PC-3 (cell line): ENCODE measurements around the gene TMTC2. TPM values are rescaled to one million over a fixed set of nuclear protein-coding genes. Genes with fewer than 3 reads are reported as not detected.
"Not testable (repeated sequence)": the region's sequence is repeated elsewhere in the genome, so short reads cannot be mapped to it uniquely, and the experiment has no call there.

Source experiments
- ATAC-seq: fragments of 200-7000 bp; cut with Tn5 transposase; 2 replicates; pipeline ENCODE4 v1.9.1; 2020; ENCODE audit warnings: mild to moderate bottlenecking, moderate library complexity
- BruUV-seq: library from RNA; stranded (reverse); fragments of 400-500 nt; replicated peaks from 2 replicates; lab custom pipeline; 2021; lab: Mats Ljungman, UMichigan
- CTCF ChIA-PET: fragments of 300-600 bp; sonication (Branson Sonifier 250); formaldehyde crosslinking; loops from one replicate; lab custom pipeline; 2022; ENCODE audit warnings: antibody characterized with exemption; lab: Charles Lee
- POLR2A ChIA-PET: fragments of 300-600 bp; sonication (Branson Sonifier 250); formaldehyde crosslinking; loops from one replicate; lab custom pipeline; 2022; ENCODE audit warnings: antibody characterized with exemption; ENCODE audit not compliant: unreplicated experiment; lab: Charles Lee
- DNase-seq: peaks from one replicate; pipeline ENCODE4 v3.0.0-alpha.2; 2015
- H2AFZ ChIP-seq: fragments of 300-600 bp; sonication (generic); 2 replicates; pipeline ENCODE4 v1.6.0; 2016; ENCODE audit warnings: antibody characterized with exemption, low read length
- H3F3A ChIP-seq: fragments of 300-600 bp; sonication (generic); one replicate; pipeline ENCODE4 v1.6.0; 2017; ENCODE audit warnings: antibody characterized with exemption, low read length, control low read depth, mild to moderate bottlenecking; ENCODE audit not compliant: unreplicated experiment
- H3K27ac ChIP-seq: fragments of 300-600 bp; sonication (generic); 2 replicates; pipeline ENCODE4 v1.5.1; 2016; ENCODE audit warnings: mild to moderate bottlenecking, low read length
- H3K27me3 ChIP-seq: fragments of 300-600 bp; sonication (generic); 2 replicates; pipeline ENCODE4 v1.6.1; 2016; ENCODE audit warnings: low read length, mixed read lengths
- H3K36me3 ChIP-seq: fragments of 300-600 bp; sonication (generic); 2 replicates; pipeline ENCODE4 v1.6.1; 2016; ENCODE audit warnings: low read depth, mixed run types, low read length, mixed read lengths
- H3K4me1 ChIP-seq: fragments of 300-600 bp; sonication (generic); 2 replicates; pipeline ENCODE4 v1.5.1; 2016; ENCODE audit warnings: low read length; ENCODE audit not compliant: insufficient read depth
- H3K4me2 ChIP-seq: fragments of 300-600 bp; sonication (generic); 2 replicates; pipeline ENCODE4 v1.6.0; 2016; ENCODE audit warnings: low read length
- H3K4me3 ChIP-seq: fragments of 300-600 bp; sonication (generic); 2 replicates; pipeline ENCODE4 v1.5.1; 2016; ENCODE audit warnings: mild to moderate bottlenecking, low read length, mixed read lengths
- H3K79me2 ChIP-seq: fragments of 300-600 bp; sonication (generic); 2 replicates; pipeline ENCODE4 v1.6.1; 2017; ENCODE audit warnings: low read length, mixed read lengths
- H3K9ac ChIP-seq: fragments of 300-600 bp; sonication (generic); 2 replicates; pipeline ENCODE4 v1.6.0; 2016; ENCODE audit warnings: mild to moderate bottlenecking, low read length
- H3K9me2 ChIP-seq: fragments of 300-600 bp; sonication (generic); replicated peaks from 2 replicates; pipeline ENCODE4 v1.6.1; 2016; ENCODE audit warnings: mixed run types, low read length, mixed read lengths
- H3K9me3 ChIP-seq: fragments of 300-600 bp; sonication (generic); 2 replicates; pipeline ENCODE4 v1.6.1; 2016; ENCODE audit warnings: low read length, mixed read lengths
- H4K20me1 ChIP-seq: fragments of 300-600 bp; sonication (generic); 2 replicates; pipeline ENCODE4 v1.6.1; 2016; ENCODE audit warnings: low read length, mixed read lengths
- CTCF ChIP-seq: fragments of 300-600 bp; sonication (generic); conservative IDR thresholded peaks from 2 replicates; pipeline ENCODE4 v1.5.1; 2017; ENCODE audit warnings: antibody characterized with exemption, low read depth, mild to moderate bottlenecking, low read length
- EZH2 ChIP-seq: fragments of 300-600 bp; sonication (generic); IDR thresholded peaks from one replicate; pipeline ENCODE4 v1.6.1; 2017; ENCODE audit warnings: antibody characterized with exemption, mild to moderate bottlenecking, low read length; ENCODE audit not compliant: unreplicated experiment
- EZH2phosphoT487 ChIP-seq: fragments of 300-600 bp; sonication (generic); IDR thresholded peaks from 2 replicates; pipeline ENCODE4 v1.6.1; 2018; ENCODE audit warnings: mild to moderate bottlenecking, antibody characterized with exemption, low read length, borderline replicate concordance
- intact Hi-C: fragments of 100-400 bp; cut with micrococcal nuclease; formaldehyde crosslinking; loops from 2 replicates; pipeline ENCODE4 v1.9.0; 2023
- total RNA-seq: library from RNA; depleted of rRNA; stranded (reverse); fragments of >200 nt; gene quantifications from 2 replicates; pipeline ENCODE4 v1.2.3, GENCODE V29; 2014

Gene TMTC2
- total RNA-seq, 1 experiment from 2014 or later, result 10.7 TPM

GRCh38 chr12:82839796-82840195 is 153.1 kb downstream of the TMTC2 start:
- intact Hi-C loops, result no loop called here
- Histone ChIP-seq H3K79me2 (no peaks in the 10 kb centered on the region), H3K27me3 (no peaks in the 10 kb centered on the region), H3K9me2 (no peaks in the 10 kb centered on the region), H3K27ac (no peak overlapping the region), H3F3A (no peaks in the 10 kb centered on the region), H3K4me2 (no peak overlapping the region), H2AFZ (no peak overlapping the region), H3K36me3 (no peaks in the 10 kb centered on the region), H4K20me1 (no peaks in the 10 kb centered on the region), H3K4me3 (no peak overlapping the region), H3K4me1 (peaks cover 12% of the 10 kb centered on the region), H3K9ac (no peak overlapping the region), H3K9me3 (no peaks in the 10 kb centered on the region)
- no TSS peak for BruUV-seq
- TF ChIP-seq EZH2phosphoT487, result no peak
- no peak for TF ChIP-seq EZH2
- no peak for TF ChIP-seq CTCF
- ATAC-seq, result no peak
- POLR2A ChIA-PET, result no interaction called here
- no peak for DNase-seq
- CTCF ChIA-PET, result no interaction called here

- no peak overlapping the region for H3K4me3 ChIP-seq
- no peaks in the 10 kb centered on the region for H3K79me2 ChIP-seq
- no peaks in the 10 kb centered on the region for H3K27me3 ChIP-seq
- no TSS peak for BruUV-seq
- no peak overlapping the region for H2AFZ ChIP-seq
- intact Hi-C loops, result no loop called here
- no peaks in the 10 kb centered on the region for H3K9me2 ChIP-seq
- ChIA-PET POLR2A (no interaction called here), CTCF (no interaction called here)
- H3K9me3 ChIP-seq, result no peaks in the 10 kb centered on the region
- TF ChIP-seq EZH2, result no peak
- no peak for TF ChIP-seq EZH2phosphoT487
- TF ChIP-seq CTCF, result no peak
- H3F3A ChIP-seq, result no peaks in the 10 kb centered on the region
- no peaks in the 10 kb centered on the region for H4K20me1 ChIP-seq
- H3K9ac ChIP-seq, result no peak overlapping the region
- no peak overlapping the region for H3K27ac ChIP-seq
- no peak for ATAC-seq
- no peaks in the 10 kb centered on the region for H3K4me1 ChIP-seq
- no peaks in the 10 kb centered on the region for H3K36me3 ChIP-seq
- H3K4me2 ChIP-seq, result no peak overlapping the region
- DNase-seq, result no peak
Observed at GRCh38 chr12:82841487-82841904, 154.8 kb downstream of the TMTC2 start.

- H3K9me2 ChIP-seq, result no peaks in the 10 kb centered on the region
- H3K9ac ChIP-seq, result no peak overlapping the region
Observed at GRCh38 chr12:82842480-82842879, 155.8 kb downstream of the TMTC2 start.

GRCh38 chr12:82845076-82845475 is 158.4 kb downstream of the TMTC2 start:
- H2AFZ ChIP-seq, H3F3A ChIP-seq, H3K27ac ChIP-seq, H3K27me3 ChIP-seq, H3K4me3 ChIP-seq, POLR2A ChIA-PET, H3K9ac ChIP-seq, H3K9me3 ChIP-seq, H3K79me2 ChIP-seq, H4K20me1 ChIP-seq, H3K4me2 ChIP-seq, H3K4me1 ChIP-seq, CTCF ChIA-PET, DNase-seq, BruUV-seq, intact Hi-C loops, ATAC-seq, H3K36me3 ChIP-seq, H3K9me2 ChIP-seq: not testable (repeated sequence)

More at GRCh38 chr12:82842480-82842879, 155.8 kb downstream of the TMTC2 start:
- TF ChIP-seq EZH2phosphoT487, result no peak
- no peak for TF ChIP-seq EZH2
- no peak for TF ChIP-seq CTCF
- Histone ChIP-seq H3K4me3 (no peak overlapping the region), H3K79me2 (no peaks in the 10 kb centered on the region), H3K9me3 (no peaks in the 10 kb centered on the region), H3K4me1 (no peaks in the 10 kb centered on the region), H3F3A (no peaks in the 10 kb centered on the region), H2AFZ (no peak overlapping the region), H3K27me3 (no peaks in the 10 kb centered on the region), H3K27ac (no peak overlapping the region), H3K36me3 (no peaks in the 10 kb centered on the region), H3K4me2 (no peak overlapping the region), H4K20me1 (no peaks in the 10 kb centered on the region)
- no TSS peak for BruUV-seq
- DNase-seq (no peak), ATAC-seq (no peak)
- POLR2A ChIA-PET, result no interaction called here
- CTCF ChIA-PET, result no interaction called here
- intact Hi-C loops, result no loop called here
